H7 (cell line): ENCODE results near the gene TNXB. TPM values are rescaled to one million over a fixed set of nuclear protein-coding genes. Genes with fewer than 3 reads are reported as not detected.
"Not testable (repeated sequence)": the region's sequence is repeated elsewhere in the genome, so short reads cannot be mapped to it uniquely, and the experiment has no call there.

ENCODE experiments used
- DNase-seq: peaks from one replicate; pipeline ENCODE4 v3.0.0; 2012
- H3K27me3 ChIP-seq: 2 replicates; pipeline ENCODE4 v1.6.0; 2011; ENCODE audit warnings: mild to moderate bottlenecking, low read length; ENCODE audit not compliant: control insufficient read depth, insufficient read depth
- H3K36me3 ChIP-seq: replicated peaks from 2 replicates; pipeline ENCODE4 v1.5.1; 2011; ENCODE audit warnings: low read length; ENCODE audit not compliant: control insufficient read depth, insufficient read depth
- H3K4me3 ChIP-seq: 2 replicates; pipeline ENCODE4 v1.5.1; 2011; ENCODE audit warnings: low read depth, mild to moderate bottlenecking, control low read depth, low read length, moderate library complexity; ENCODE audit not compliant: insufficient read depth
- total RNA-seq: library from RNA; depleted of rRNA; stranded (reverse); fragments of >200 nt; shearing (Covaris generic); gene quantifications from 2 replicates; pipeline ENCODE4 v1.2.3, GENCODE V29; 2014

The TNXB gene
- total RNA-seq, 1 experiment from 2014 or later, result 4.4 TPM

DNA sequence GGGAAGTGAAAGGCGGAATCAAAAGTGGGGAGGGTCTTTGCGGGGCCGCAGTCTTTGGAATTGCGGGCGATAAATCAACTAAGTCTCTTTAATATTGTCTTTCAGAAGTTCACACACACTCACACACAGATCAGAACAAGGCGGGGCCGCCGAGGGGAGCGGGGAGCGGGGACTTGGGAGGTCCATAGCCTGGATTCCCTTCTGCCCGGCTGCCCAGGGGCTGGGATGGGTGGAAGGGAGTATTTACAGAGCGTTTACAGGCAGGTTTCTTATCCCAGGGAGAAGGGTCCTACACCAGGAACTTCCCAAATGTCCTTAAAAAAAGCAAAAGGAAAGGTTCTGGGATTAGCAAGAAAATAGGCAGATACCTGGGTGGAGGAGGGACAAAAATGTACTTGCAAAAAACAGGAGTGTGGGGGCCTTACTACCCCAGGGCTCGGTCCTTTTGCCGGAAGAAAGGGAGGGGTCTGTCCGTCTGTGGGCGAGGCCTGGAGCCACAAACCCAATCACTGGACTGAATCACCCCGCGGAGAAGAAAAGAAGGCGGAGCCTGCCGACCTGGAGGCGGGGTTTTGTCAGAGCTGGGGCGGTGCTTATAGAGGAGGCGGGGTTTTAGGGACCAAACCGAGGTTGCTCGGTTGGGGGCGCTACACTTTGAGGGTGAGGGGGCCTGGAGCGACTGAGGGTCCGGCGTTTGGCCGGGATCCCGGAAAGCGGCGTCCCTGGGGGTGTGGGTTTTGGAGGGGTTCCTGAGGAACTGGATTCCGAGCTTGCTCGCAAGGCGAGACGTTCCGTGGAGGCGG, 39.4 kb upstream of the TNXB start:
- peaks cover 48% of the 10 kb centered on the region for H3K27me3 ChIP-seq
- H3K4me3 ChIP-seq, result peak overlapping the region; percentile 57
- DNase-seq, result peak; percentile 83
- H3K36me3 ChIP-seq, result no peaks in the 10 kb centered on the region

DNA sequence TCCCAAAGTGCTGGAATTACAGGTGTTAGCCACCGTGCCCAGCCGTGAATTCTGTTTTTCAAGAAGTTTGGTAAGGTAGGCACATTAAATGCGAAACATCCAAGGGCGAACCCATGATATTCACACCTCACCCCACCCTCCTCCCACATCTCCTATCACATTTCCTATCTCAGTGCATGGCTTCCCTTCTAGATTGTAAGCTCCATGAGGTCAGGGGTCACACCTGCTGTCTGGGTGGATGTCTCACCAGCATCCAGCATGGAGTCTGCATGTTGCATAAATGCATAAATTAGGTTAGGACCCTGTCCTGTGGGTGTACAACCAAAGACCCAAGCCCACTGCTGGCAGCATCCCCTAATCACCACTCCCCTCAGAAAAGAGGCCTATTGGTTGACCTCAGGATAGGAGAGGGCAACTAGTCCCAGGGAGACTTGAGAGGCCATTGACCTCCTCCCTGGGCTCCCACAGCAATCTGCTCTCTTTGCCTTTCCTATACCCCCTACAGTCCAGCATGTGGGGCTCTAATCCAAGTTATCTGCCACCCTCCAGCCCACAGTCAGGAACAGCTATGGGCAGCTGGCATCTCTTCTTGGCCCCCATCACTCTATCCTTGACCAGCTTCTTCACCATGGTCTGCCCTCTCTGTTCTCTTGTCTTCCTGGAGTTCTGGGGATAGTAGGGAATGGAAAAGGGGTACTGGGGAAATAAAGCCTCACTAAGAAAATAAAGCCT, 38.4 kb upstream of the TNXB start:
- Histone ChIP-seq H3K36me3 (no peaks in the 10 kb centered on the region), H3K27me3 (peaks cover 42% of the 10 kb centered on the region), H3K4me3 (peak overlapping the region; percentile 35; the same call in 1 of the 2 replicates)
- no peak for DNase-seq

DNA sequence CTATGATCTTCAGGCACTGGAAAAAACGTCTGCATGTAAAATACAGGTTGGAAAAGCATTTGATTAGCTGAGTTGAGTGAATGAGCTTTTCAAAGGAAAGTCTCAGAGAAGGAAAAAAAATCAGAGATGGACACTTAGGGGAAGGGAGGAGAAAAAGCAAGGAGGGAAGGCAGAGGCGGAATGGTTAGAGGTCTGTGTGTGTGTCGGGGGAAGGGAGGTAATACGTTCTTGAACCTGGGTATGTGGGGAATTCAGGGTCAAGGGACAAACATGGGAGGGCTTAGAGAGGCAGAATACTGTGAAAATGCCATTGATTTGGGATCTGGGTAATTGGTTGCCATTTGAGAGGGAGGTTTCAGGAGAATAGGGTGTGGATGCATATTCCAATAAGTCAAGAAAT, 37.5 kb upstream of the TNXB start:
- no peaks in the 10 kb centered on the region for H3K36me3 ChIP-seq
- H3K4me3 ChIP-seq, result no peak overlapping the region
- H3K27me3 ChIP-seq, result peaks cover 34% of the 10 kb centered on the region
- peak; percentile 43 for DNase-seq

DNA sequence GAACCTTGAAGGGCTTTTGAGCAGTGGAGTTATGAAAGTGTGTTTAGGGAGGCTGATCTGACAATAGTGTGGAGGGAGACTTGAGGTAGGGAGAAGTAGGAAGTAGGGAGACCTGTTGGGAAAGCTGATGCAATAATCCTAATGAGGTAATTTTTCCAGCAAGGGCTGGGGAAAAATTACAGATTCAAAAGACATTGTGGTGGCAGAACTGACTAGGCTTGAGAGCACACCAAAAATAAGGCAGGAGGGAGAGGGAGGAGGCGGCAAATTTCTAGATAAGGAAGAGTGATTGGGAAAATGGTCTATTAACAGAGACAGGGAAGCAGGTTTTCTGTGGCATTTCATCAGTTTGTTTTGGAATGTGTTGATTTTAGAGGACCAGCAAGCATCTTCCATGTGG, 37.1 kb upstream of the TNXB start:
- DNase-seq, result peak; percentile 13
- no peaks in the 10 kb centered on the region for H3K36me3 ChIP-seq
- no peak overlapping the region for H3K4me3 ChIP-seq
- H3K27me3 ChIP-seq, result peaks cover 30% of the 10 kb centered on the region

DNA sequence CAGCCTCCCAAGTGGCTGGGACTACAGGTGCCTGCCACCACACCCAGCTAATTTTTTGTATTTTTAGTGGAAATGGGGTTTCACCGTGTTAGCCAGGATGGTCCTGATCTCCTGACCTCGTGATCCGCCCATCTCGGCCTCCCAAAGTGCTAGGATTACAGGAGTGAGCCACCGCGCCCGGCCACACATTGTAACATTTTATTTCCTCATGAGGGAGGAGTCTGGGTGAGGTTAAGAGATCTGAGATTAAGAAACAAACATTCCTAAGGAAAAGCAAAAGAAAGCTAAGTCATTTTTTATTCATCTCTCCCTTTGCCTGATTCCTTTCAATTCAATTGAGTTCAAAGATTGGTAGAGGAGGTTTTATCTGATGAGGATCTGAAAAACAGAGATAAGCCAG, 35.1 kb upstream of the TNXB start:
- H3K4me3 ChIP-seq, H3K27me3 ChIP-seq: not testable (repeated sequence)

DNA sequence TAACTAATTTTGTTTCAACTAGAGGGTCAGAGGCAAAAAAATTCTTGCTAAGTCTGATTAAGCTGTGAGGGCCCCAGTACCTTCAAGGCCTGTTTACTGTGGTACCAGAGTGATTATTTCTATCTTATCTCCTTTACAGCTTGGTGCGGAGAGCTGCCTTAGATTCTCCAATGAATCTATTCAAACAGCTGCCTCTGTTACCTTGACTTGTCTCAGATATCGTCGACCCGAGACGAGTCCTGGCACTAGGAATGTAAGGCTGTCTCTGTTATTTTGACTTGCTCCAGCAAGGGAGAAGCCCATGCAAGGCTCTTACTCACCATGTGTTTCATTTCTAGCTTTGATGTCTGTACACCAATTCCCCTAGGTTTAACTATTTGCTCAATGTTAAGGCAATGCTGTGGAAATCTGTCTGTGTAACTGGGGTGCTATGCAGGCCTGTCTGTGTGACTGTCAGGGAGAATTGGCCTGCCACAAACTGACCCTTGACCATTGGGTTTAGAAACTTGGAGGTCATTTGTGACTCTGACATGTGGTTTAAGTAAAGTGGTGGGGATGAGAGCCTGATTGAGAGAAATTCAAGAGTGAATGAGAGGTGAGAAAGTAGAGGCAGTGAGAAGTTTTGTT, 31.4 kb upstream of the TNXB start:
- Histone ChIP-seq H3K4me3 (no peak overlapping the region), H3K27me3 (no peaks in the 10 kb centered on the region), H3K36me3 (no peaks in the 10 kb centered on the region)
- DNase-seq, result no peak

More for the DNA sequence above, 35.1 kb upstream of the TNXB start:
- H3K36me3 ChIP-seq, DNase-seq: not testable (repeated sequence)

DNA sequence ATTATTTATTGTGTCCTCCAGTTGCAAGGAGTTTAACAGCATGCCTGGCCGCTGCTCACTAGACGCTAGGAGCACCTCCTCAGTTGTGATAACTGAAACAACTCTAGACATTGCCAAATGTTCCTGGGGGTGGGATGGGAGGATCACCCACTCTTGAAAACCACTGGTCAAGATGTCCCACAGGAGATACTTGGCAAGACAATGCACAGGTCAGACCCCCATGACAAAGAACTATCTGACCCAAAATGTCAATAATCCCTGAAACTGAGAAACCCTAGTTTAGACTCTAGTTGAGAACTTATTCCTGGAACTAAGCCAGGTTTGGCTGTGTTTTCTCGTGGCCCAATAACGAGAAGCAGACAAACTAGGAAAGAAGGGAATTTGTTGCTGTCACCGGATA, 30.5 kb upstream of the TNXB start:
- Histone ChIP-seq H3K27me3 (no peaks in the 10 kb centered on the region), H3K36me3 (no peaks in the 10 kb centered on the region)
- DNase-seq, result no peak

DNA sequence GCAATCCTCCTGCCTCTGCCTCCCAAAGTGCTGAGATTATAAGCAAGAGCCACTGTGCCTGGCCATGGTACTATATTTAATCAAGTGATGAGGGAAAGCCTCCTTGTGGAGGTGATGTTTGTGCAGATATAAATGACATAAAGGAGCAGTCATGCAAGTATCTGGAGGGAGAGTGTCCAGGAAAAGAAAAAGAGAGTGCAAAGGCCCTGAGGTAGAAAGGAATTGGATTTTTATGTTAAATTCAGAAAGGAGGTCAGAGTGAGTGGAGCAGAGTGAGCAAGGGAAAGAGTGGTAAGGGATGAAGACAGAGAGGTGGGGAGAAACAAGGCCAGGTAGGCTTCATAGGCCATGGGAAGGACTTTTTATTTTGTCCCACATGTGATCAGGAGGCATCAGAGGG, 28.3 kb upstream of the TNXB start:
- H3K36me3 ChIP-seq, result no peaks in the 10 kb centered on the region
- no peak for DNase-seq
- no peak overlapping the region for H3K4me3 ChIP-seq
- no peaks in the 10 kb centered on the region; the same call in 1 of the 2 replicates for H3K27me3 ChIP-seq

More for the DNA sequence above, 30.5 kb upstream of the TNXB start:
- no peak overlapping the region for H3K4me3 ChIP-seq

DNA sequence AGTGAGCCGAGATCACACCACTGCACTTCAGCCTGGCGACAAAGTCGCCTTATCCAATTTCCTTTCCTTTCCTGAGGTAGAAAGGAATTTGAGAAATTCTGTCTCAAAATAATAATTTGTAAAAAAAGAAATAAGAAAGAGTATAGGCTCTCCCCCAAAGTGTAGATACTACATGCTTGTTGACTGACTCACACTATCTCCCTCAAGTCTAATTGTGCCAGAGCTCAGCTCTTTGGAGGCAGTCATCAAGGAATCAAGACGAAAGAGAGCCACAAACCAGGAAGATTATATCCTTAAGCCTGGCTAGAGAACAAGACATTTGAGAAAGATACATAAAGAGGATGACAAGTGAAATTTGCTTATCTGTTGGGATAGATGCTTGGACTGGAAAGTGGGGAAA, 24.6 kb upstream of the TNXB start:
- Histone ChIP-seq H3K36me3 (no peaks in the 10 kb centered on the region), H3K27me3 (no peaks in the 10 kb centered on the region; the same call in 1 of the 2 replicates), H3K4me3 (no peak overlapping the region)
- no peak for DNase-seq

DNA sequence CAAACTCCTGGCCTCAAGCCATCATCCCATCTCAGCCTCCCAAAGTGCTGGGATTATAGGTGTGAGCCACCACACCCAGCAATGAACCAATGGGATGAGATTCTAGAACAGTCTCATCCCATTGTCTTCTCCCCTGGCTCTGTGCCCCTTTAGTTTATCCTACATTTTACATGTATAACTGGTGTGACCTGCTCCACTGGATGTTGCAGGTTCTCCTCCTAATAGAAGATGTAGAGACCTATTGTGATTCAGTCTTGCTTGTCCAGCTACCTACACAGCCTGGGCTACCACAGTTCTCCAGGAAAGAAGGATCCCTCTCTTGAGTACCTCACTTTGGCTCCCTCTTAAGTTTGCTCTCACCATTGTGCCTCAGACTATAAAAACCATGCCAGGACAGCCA, 23.0 kb upstream of the TNXB start:
- no peak overlapping the region for H3K4me3 ChIP-seq
- DNase-seq, result peak; percentile 19
- no peaks in the 10 kb centered on the region; the same call in 1 of the 2 replicates for H3K27me3 ChIP-seq
- H3K36me3 ChIP-seq, result no peaks in the 10 kb centered on the region

DNA sequence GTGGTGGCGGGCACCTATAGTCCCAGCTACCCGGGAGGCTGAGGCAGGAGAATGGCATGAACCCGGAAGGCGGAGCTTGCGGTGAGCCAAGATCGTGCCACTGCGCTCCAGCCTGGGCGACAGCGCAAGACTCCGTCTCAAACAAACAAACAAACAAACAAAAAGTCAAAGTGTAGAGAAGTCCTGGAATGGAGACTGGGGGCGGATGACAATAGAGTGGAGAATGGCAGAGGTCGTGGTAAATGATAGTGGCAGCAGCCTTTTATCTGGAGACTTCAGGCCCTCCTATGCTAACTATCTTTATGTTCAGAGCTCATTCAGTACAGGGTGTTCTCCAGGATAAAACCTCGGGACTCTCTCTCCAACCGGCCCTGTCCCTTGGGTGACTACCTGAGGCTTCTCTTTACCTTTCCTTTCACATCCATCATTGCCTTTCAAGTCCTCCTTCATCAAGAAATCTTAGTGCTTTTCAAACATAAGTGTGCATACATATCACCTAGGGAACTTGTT, 22.4 kb upstream of the TNXB start:
- Histone ChIP-seq H3K36me3 (no peaks in the 10 kb centered on the region; the same call in 1 of the 2 replicates), H3K4me3 (no peak overlapping the region), H3K27me3 (no peaks in the 10 kb centered on the region; the same call in 1 of the 2 replicates)
- no peak for DNase-seq

DNA sequence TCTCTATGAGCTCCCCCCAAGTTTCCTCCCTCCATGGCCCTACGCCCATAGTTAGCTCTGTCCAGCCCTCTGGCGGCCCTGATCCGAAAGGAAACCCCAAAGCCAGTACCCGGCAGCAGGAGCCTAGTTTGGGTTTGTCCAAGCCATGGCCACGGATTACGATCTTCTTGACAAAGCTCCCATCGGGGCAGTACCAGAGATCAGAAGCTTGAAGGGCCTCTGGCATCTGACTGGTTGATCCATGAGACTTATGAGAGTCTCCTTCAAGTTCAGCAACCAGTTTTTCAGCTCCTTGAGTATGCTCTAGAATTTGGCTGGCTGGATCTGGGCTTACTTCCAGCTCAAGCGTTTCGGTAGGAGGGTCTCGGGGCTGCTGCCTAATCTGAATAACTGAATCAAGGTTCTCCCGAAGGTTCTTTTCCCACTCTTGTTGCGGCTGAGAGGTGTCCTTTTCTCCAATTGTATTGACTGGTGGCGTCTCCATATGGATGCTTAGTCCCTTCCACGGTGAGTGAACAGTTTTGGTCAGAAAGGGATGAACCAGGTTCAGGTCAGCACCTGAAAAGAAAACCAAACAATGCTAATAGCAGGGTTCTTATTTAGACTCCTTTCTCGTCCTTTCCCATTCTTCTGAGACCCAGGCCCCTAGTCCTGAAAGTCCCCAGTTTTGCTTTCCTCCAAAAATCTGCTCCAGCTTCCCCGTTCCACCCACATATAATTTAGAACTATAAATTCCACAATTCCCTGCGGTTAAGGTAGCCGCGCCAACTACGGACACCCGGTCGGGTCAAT, 20.4 kb upstream of the TNXB start:
- DNase-seq, result no peak
- H3K36me3 ChIP-seq, result peaks cover 1% of the 10 kb centered on the region

DNA sequence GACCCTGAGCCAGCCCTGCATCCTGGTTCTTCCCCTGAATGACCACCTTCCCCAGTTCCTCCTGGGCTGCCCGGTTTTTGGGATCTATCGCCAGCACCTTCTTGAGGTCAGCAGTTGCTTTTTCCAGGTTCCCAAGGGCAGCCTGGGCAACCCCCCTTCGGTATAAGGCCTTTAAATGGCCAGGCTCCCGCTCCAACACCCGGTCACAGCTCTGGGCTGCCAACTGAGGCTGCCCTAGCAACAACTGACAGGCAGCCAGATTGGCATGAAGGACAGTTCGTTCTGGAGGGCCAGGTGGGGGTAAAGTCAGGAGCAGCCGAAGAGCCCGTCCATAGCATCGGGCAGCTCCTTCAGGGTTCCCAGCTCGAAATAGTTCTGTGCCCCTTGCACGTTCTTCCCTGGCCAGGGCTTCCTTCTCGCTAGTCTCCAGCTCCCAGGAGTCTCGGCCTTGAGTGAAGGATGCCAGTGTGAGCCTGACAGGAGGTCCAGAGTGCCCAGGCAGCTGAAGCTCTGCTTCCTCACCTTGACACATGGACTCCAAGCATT, 19.7 kb upstream of the TNXB start:
- no peaks in the 10 kb centered on the region for H3K27me3 ChIP-seq
- no peak for DNase-seq
- H3K36me3 ChIP-seq, result peaks cover 3% of the 10 kb centered on the region
- no peak overlapping the region for H3K4me3 ChIP-seq

More for the DNA sequence above, 20.4 kb upstream of the TNXB start:
- Histone ChIP-seq H3K4me3 (peak overlapping the region; percentile 46), H3K27me3 (no peaks in the 10 kb centered on the region; the same call in 1 of the 2 replicates)
